Left ventricle myocardium superior (tissue), 1 donor: ENCODE data around the gene ATXN3L. TPM values are rescaled to one million over a fixed set of nuclear protein-coding genes. Genes with fewer than 3 reads are reported as not detected.

Source experiments
- ATAC-seq: fragments of 200-7000 bp; cut with Tn5 transposase; one replicate; pipeline ENCODE4 v1.9.1; 2020; ENCODE audit warnings: mild to moderate bottlenecking, moderate library complexity
- DNase-seq: peaks from one replicate; pipeline ENCODE4 v3.0.0-alpha.2; 2020
- intact Hi-C: fragments of 100-400 bp; cut with micrococcal nuclease; formaldehyde crosslinking; loops from one replicate; pipeline ENCODE4 v1.11.0; 2022
- total RNA-seq: library from RNA; stranded (reverse); fragmentation: NEBNext Ultra II Directional; extraction: Animal tissue kit (Norgen Biotek cat#: 25700); gene quantifications from one replicate; pipeline ENCODE4 v1.2.1, GENCODE V29; 2021
- donor health status: DM: no; HTN: yes; CAD: no; lungs with severe emphysema.

Gene ATXN3L
- total RNA-seq, 1 donor from 2014 or later = not detected

- no peak for DNase-seq
- no peak for ATAC-seq
- intact Hi-C loops = no loop called here
Observed at GRCh38 chrX:13275031-13275430, 44.8 kb downstream of the ATXN3L start.

DNA sequence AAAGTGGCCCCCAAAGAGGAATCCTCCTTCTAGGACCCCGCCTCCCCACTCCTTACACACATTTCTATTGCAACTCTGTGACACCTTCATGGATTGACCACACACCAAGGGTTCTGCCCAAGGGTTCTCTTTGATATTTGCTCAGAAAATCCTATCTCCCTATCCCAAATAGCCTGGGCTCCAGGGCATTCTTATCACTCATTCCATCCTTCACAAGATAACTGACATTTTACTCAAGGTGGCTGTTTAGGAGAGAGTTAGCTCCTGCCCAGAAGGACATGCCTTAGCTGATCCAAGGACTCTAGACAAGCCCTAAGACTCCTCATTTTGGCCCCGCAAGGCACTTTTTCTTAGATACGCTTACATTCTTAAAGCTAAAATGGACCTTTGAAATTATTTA, 47.4 kb downstream of the ATXN3L start:
- DNase-seq (no peak), ATAC-seq (no peak)
- intact Hi-C loops = no loop called here

DNA sequence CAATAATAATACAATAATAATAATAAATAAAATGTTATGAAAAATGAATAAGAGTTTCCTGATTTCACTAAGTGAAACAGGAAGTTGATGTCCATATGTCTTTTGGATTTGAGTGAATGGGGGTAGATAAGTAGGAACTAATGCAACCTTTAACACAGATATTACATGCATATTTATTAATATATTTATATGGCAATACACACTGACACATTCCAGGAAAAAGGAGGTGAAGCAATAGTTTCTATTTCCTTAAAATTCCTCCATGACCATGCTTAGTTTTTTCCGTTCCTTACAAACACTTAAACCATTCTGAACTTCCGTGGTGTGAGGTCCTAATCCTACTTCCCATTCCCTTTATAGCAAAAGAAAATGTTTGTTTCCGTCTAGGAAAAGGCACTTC, 48.3 kb downstream of the ATXN3L start:
- intact Hi-C loops = no loop called here
- ATAC-seq (no peak), DNase-seq (no peak)

- intact Hi-C loops = no loop called here
- no peak for DNase-seq
- ATAC-seq = no peak
Observed at GRCh38 chrX:13270360-13270759, 49.5 kb downstream of the ATXN3L start.

DNA sequence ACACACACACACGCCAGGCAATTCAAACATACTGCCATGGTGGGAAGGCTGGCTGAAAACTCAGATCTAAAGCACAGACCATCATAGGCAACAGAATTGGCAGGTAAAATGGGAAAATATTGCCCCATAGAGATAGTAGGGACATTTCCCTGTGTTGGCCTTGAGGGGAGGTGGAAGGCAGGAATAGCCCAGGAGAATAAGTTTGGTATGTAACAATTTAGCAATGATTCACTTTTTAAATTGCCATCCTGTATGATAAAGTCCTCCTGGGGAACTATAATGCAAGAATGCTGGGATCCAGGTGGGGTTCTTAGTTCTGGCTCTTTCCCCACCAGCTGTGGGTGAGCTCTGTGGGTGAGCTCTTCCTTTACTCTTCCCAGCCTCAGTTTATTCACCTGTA, 51.0 kb downstream of the ATXN3L start:
- no peak for DNase-seq
- ATAC-seq = no peak
- intact Hi-C loops = no loop called here

Other genes starting within 250 kb of the ATXN3L start
- gene EGFL6, start 249.5 kb upstream of the ATXN3L start, total RNA-seq = not detected